Nephron progenitor cell (in vitro differentiated cells): ENCODE data around the gene CNTNAP4.

Experiments used
- DNase-seq: peaks from one replicate; pipeline ENCODE4 v3.0.0; 2021
- H3K27ac Mint-ChIP-seq: 2 replicates; pipeline ENCODE4 v1.8.0; 2021; ENCODE audit warnings: mild to moderate bottlenecking, moderate library complexity, mixed read lengths
- H3K27me3 Mint-ChIP-seq: 2 replicates; pipeline ENCODE4 v1.8.0; 2021; ENCODE audit warnings: mild to moderate bottlenecking, low read depth, mixed read lengths; ENCODE audit not compliant: poor library complexity
- H3K36me3 Mint-ChIP-seq: 2 replicates; pipeline ENCODE4 v1.8.0; 2021; ENCODE audit warnings: low read depth, mixed read lengths
- H3K4me1 Mint-ChIP-seq: 2 replicates; pipeline ENCODE4 v1.8.0; 2021; ENCODE audit warnings: mixed read lengths
- H3K4me3 Mint-ChIP-seq: 2 replicates; pipeline ENCODE4 v1.8.0; 2021; ENCODE audit warnings: mild to moderate bottlenecking, moderate library complexity, mixed read lengths
- H3K9me3 Mint-ChIP-seq: 2 replicates; pipeline ENCODE4 v1.8.0; 2021; ENCODE audit warnings: mild to moderate bottlenecking, moderate library complexity, mixed read lengths
- TF ChIP-seq, protein P1 (sequence below): fragments of 200-600 bp; sonication (generic); IDR thresholded peaks from 2 replicates; pipeline ENCODE4 v1.5.0; 2021; ENCODE audit warnings: antibody characterized with exemption

CNTNAP4 gene

DNA sequence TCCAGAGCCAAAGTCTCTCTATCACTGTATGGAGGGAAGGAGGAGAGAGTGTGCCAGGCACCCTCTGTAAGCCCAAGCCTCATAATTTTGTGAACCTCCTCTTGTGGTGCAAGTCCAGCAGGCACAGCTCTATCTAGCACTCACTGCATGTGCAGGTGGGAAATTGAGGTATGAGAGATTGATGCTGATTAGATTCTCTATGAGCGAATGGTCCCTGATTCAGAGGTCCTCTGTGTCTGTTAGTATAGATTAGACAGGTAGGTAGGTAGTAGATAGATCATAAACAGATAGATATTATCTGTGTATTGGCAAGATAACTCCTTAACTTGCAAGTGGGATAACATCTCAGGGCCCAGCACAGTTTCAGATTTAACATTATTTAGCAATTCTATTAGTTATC, 209.5 kb downstream of the CNTNAP4 start:
- Mint-ChIP-seq H3K4me1 (peaks cover 4% of the 10 kb centered on the region), H3K4me3 (no peak overlapping the region), H3K9me3 (no peaks in the 10 kb centered on the region), H3K27ac (no peak overlapping the region), H3K27me3 (peaks cover 3% of the 10 kb centered on the region), H3K36me3 (no peaks in the 10 kb centered on the region)
- TF ChIP-seq, protein P1, sequence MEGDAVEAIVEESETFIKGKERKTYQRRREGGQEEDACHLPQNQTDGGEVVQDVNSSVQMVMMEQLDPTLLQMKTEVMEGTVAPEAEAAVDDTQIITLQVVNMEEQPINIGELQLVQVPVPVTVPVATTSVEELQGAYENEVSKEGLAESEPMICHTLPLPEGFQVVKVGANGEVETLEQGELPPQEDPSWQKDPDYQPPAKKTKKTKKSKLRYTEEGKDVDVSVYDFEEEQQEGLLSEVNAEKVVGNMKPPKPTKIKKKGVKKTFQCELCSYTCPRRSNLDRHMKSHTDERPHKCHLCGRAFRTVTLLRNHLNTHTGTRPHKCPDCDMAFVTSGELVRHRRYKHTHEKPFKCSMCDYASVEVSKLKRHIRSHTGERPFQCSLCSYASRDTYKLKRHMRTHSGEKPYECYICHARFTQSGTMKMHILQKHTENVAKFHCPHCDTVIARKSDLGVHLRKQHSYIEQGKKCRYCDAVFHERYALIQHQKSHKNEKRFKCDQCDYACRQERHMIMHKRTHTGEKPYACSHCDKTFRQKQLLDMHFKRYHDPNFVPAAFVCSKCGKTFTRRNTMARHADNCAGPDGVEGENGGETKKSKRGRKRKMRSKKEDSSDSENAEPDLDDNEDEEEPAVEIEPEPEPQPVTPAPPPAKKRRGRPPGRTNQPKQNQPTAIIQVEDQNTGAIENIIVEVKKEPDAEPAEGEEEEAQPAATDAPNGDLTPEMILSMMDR: no peak
- no peak for DNase-seq

DNA sequence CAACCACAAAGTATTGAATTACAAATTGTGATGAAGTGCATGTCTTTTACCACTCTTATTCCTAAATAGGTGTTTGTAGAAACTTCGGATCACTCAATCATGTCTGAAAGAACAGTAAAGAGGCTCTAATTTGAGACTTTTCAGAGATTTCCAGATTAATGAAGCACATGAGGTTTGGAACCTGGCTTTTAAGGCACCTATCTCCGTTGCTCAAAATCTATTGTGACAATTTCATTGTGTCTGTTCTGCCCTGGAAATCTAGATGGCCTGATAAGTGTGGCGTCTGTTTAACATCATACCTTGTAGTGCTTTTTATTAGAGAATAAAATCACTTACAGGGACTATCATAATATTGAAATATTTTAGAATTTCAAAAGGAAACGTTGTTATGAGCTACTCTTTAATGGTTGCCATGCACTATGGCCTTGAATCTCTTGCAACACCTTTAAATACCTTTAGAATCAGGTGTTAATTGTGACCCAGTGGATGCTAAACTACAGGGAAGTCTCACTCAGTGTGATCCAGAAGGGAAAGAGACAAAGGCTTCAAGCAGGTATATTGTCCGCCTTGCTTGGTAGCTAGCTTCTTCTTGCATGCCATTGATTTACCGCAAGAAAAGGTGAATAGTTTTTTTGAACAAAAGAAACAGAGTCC, 210.3 kb downstream of the CNTNAP4 start:
- peaks cover 4% of the 10 kb centered on the region for H3K4me1 Mint-ChIP-seq
- no peak overlapping the region for H3K27ac Mint-ChIP-seq
- no peaks in the 10 kb centered on the region for H3K36me3 Mint-ChIP-seq
- no peak for DNase-seq
- H3K27me3 Mint-ChIP-seq: peaks cover 3% of the 10 kb centered on the region
- TF ChIP-seq, protein P1: no peak
- no peak overlapping the region for H3K4me3 Mint-ChIP-seq
- no peaks in the 10 kb centered on the region for H3K9me3 Mint-ChIP-seq

DNA sequence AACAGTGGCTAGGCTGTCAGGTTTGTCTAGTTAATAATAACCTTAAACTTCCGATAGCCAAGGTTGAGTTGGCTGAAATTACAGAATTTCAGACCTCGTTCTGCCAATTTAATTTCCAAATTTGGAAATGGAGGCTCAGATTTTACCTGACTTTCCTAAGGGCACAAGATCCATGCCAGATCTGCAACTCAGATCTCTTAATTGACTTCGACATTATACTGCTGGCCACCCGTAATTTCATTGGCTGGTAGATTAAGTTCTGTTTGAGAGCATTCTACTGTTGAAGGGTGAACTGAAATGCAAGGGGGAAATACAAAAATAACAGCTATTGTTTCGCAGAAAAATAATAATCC, 210.8 kb downstream of the CNTNAP4 start:
- TF ChIP-seq, protein P1: no peak
- no peak overlapping the region for H3K27ac Mint-ChIP-seq
- no peak for DNase-seq
- peaks cover 3% of the 10 kb centered on the region for H3K27me3 Mint-ChIP-seq
- no peaks in the 10 kb centered on the region for H3K9me3 Mint-ChIP-seq
- H3K36me3 Mint-ChIP-seq: no peaks in the 10 kb centered on the region
- H3K4me1 Mint-ChIP-seq: peaks cover 4% of the 10 kb centered on the region
- no peak overlapping the region for H3K4me3 Mint-ChIP-seq

DNA sequence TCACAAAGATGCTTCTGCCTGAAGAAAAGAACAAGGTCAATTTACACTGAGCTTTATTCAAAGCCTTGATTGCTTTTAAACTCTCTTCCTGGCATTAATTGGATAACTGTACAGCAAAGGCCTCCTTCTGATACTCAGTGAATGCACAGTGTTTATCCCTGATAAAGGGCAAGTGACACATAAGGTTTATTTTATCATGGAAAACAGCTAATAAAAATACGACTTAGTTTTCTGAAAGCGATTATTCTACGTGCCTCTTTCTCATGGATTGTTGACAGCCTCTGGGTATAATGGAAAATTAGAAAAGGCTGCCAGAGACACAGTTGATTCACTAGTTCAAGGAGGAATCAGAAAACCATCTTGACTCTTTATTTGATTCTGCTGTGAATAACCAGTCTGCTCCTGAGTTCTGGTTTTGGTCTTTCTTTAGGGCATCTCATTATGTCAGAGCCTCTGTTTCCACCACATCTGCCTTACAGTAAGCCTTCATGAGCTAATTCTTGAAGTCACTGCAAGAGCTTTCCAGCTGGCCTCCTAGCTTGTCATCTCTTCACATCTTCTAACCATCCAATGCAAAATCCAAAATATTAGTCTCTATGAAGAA, 212.9 kb downstream of the CNTNAP4 start:
- H3K9me3 Mint-ChIP-seq: no peaks in the 10 kb centered on the region
- no peaks in the 10 kb centered on the region for H3K4me1 Mint-ChIP-seq
- no peak overlapping the region for H3K4me3 Mint-ChIP-seq
- H3K36me3 Mint-ChIP-seq: no peaks in the 10 kb centered on the region
- no peak for DNase-seq
- peaks cover 3% of the 10 kb centered on the region for H3K27me3 Mint-ChIP-seq
- TF ChIP-seq, protein P1: no peak
- H3K27ac Mint-ChIP-seq: no peak overlapping the region

DNA sequence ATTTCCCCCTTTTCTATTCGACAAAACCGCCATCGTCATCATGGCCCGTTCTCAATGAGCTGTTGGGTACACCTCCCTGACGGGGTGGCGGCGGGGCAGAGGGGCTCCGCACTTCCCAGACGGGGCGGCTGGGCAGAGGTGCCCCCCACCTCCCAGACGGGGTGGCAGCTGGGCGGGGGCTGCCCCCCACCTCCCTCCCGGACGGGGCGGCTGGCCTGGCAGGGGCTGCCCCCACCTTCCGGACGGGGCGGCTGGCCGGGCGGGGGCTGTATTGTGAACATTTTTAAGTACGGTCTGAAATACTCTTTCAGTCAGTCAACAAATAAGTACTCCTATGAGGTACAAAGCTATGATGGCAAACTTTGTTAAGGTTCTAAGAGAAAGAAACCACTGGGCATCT, 222.8 kb downstream of the CNTNAP4 start:
- Mint-ChIP-seq H3K4me3 (no peak overlapping the region), H3K4me1 (no peaks in the 10 kb centered on the region), H3K27me3 (no peaks in the 10 kb centered on the region), H3K27ac (no peak overlapping the region), H3K9me3 (peaks cover 4% of the 10 kb centered on the region), H3K36me3 (no peaks in the 10 kb centered on the region)
- TF ChIP-seq, protein P1: no peak
- no peak for DNase-seq

DNA sequence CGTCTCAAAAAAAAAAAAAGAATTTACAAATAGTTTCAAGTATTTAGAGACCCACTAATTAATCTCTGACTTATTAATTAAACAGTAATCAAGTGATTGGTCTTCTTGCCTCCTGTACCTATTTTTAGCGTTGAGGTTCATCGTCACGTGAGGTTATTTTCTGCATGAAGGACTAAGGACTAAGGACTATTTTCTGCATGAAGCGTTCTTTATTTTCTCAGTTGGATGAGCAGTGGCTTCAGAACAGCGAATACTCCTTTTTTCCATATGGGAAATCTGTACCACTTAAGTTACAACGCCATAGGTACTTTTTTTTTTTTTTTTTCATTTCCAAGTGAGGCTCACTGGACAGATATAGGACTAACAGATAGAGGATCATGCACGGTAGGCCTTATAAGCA, 224.9 kb downstream of the CNTNAP4 start:
- H3K4me3 Mint-ChIP-seq: no peak overlapping the region
- H3K27ac Mint-ChIP-seq: no peak overlapping the region
- no peaks in the 10 kb centered on the region for H3K4me1 Mint-ChIP-seq
- H3K27me3 Mint-ChIP-seq: no peaks in the 10 kb centered on the region
- H3K9me3 Mint-ChIP-seq: peaks cover 4% of the 10 kb centered on the region
- H3K36me3 Mint-ChIP-seq: no peaks in the 10 kb centered on the region
- TF ChIP-seq, protein P1: no peak
- no peak for DNase-seq
